ENCODE results near the gene EXTL1. TPM values are rescaled to one million over a fixed set of nuclear protein-coding genes. Genes with fewer than 3 reads are reported as not detected.
A peak's percentile ranks its signal among the peaks of the same experiment; 100 is the strongest.

EXTL1 gene
- total RNA-seq, 1 donor from 2014 or later = 26.4 TPM

- Mint-ChIP-seq H3K4me3 (ENCODE audit: unreplicated experiment) (peak overlapping the region; percentile 81), H3K4me1 (ENCODE audit: low read depth, unreplicated experiment) (peaks cover 39% of the 10 kb centered on the region), H3K36me3 (ENCODE audit: low read depth, unreplicated experiment) (peaks cover 7% of the 10 kb centered on the region), H3K27me3 (ENCODE audit: low read depth, unreplicated experiment) (no peaks in the 10 kb centered on the region), H3K27ac (ENCODE audit: unreplicated experiment) (no peak overlapping the region), H3K9me3 (ENCODE audit: unreplicated experiment) (no peaks in the 10 kb centered on the region)
- no peak overlapping the region for H2AFZ ChIP-seq (ENCODE audit: low read depth, low read length)
- no peak for TF ChIP-seq CTCF (IDR thresholded peaks at IDR 0.05; ENCODE audit: insufficient read depth, low read depth, low read length)
- no peak for TF ChIP-seq EZH2 (IDR thresholded peaks at IDR 0.05; ENCODE audit: insufficient read depth, low read length)
- H3K27ac ChIP-seq (ENCODE audit: low read depth, low read length) = no peak overlapping the region
- peak overlapping the region; percentile 60 for H3K4me3 ChIP-seq (ENCODE audit: insufficient read depth, low read depth, low read length)
- peaks cover 53% of the 10 kb centered on the region for H3K4me1 ChIP-seq (ENCODE audit: insufficient read depth, low read length)
- no peaks in the 10 kb centered on the region for H3K9me3 ChIP-seq (ENCODE audit: insufficient read depth, low read depth, low read length)
- peak overlapping the region; percentile 84 for H3K4me2 ChIP-seq (ENCODE audit: low read length)
- H3K27me3 ChIP-seq (ENCODE audit: insufficient read depth, low read length) = no peaks in the 10 kb centered on the region
- DNase-seq (ENCODE audit: low read depth) (no peak), FAIRE-seq (no peak)
- peaks cover 23% of the 10 kb centered on the region for H3K79me2 ChIP-seq (ENCODE audit: insufficient read depth, low read length)
- H3K9ac ChIP-seq (ENCODE audit: low read length) = no peak overlapping the region
- no peaks in the 10 kb centered on the region for H3K36me3 ChIP-seq (ENCODE audit: insufficient read depth, low read length)
- no peaks in the 10 kb centered on the region for H4K20me1 ChIP-seq (ENCODE audit: insufficient read depth, low read length)
Observed at GRCh38 chr1:26025060-26025459, 3.5 kb downstream of the EXTL1 start.

GRCh38 chr1:26025517-26025916 lies 3.9 kb downstream of the EXTL1 start:
- peaks cover 35% of the 10 kb centered on the region for H3K4me1 Mint-ChIP-seq (ENCODE audit: low read depth, unreplicated experiment)
- Histone ChIP-seq H3K79me2 (ENCODE audit: insufficient read depth, low read length) (peaks cover 23% of the 10 kb centered on the region), H2AFZ (ENCODE audit: low read depth, low read length) (no peak overlapping the region), H4K20me1 (ENCODE audit: insufficient read depth, low read length) (no peaks in the 10 kb centered on the region), H3K27me3 (ENCODE audit: insufficient read depth, low read length) (no peaks in the 10 kb centered on the region), H3K4me1 (ENCODE audit: insufficient read depth, low read length) (peaks cover 48% of the 10 kb centered on the region), H3K9ac (ENCODE audit: low read length) (no peak overlapping the region), H3K4me2 (ENCODE audit: low read length) (peak overlapping the region; percentile 84), H3K27ac (ENCODE audit: low read depth, low read length) (no peak overlapping the region), H3K4me3 (ENCODE audit: insufficient read depth, low read depth, low read length) (no peak overlapping the region), H3K36me3 (ENCODE audit: insufficient read depth, low read length) (no peaks in the 10 kb centered on the region), H3K9me3 (ENCODE audit: insufficient read depth, low read depth, low read length) (no peaks in the 10 kb centered on the region)
- H3K9me3 Mint-ChIP-seq (ENCODE audit: unreplicated experiment) = no peaks in the 10 kb centered on the region
- no peak for FAIRE-seq
- H3K27ac Mint-ChIP-seq (ENCODE audit: unreplicated experiment) = no peak overlapping the region
- no peaks in the 10 kb centered on the region for H3K27me3 Mint-ChIP-seq (ENCODE audit: low read depth, unreplicated experiment)
- peak overlapping the region; percentile 81 for H3K4me3 Mint-ChIP-seq (ENCODE audit: unreplicated experiment)
- peaks cover 8% of the 10 kb centered on the region for H3K36me3 Mint-ChIP-seq (ENCODE audit: low read depth, unreplicated experiment)
- DNase-seq (ENCODE audit: low read depth) = no peak
- TF ChIP-seq EZH2 (IDR thresholded peaks at IDR 0.05; ENCODE audit: insufficient read depth, low read length) (no peak), CTCF (IDR thresholded peaks at IDR 0.05; ENCODE audit: insufficient read depth, low read depth, low read length) (no peak)

GRCh38 chr1:26027716-26028489 lies 6.3 kb downstream of the EXTL1 start:
- TF ChIP-seq EZH2 (IDR thresholded peaks at IDR 0.05; ENCODE audit: insufficient read depth, low read length) (no peak), CTCF (IDR thresholded peaks at IDR 0.05; ENCODE audit: insufficient read depth, low read depth, low read length) (no peak)
- Histone ChIP-seq H3K27ac (ENCODE audit: low read depth, low read length) (no peak overlapping the region), H3K9me3 (ENCODE audit: insufficient read depth, low read depth, low read length) (no peaks in the 10 kb centered on the region), H3K27me3 (ENCODE audit: insufficient read depth, low read length) (no peaks in the 10 kb centered on the region), H3K4me3 (ENCODE audit: insufficient read depth, low read depth, low read length) (no peak overlapping the region), H3K4me2 (ENCODE audit: low read length) (peak overlapping the region; percentile 0), H4K20me1 (ENCODE audit: insufficient read depth, low read length) (no peaks in the 10 kb centered on the region), H2AFZ (ENCODE audit: low read depth, low read length) (no peak overlapping the region), H3K79me2 (ENCODE audit: insufficient read depth, low read length) (peaks cover 12% of the 10 kb centered on the region), H3K36me3 (ENCODE audit: insufficient read depth, low read length) (no peaks in the 10 kb centered on the region), H3K9ac (ENCODE audit: low read length) (no peak overlapping the region), H3K4me1 (ENCODE audit: insufficient read depth, low read length) (peaks cover 26% of the 10 kb centered on the region)
- H3K9me3 Mint-ChIP-seq (ENCODE audit: unreplicated experiment) = no peaks in the 10 kb centered on the region
- peaks cover 16% of the 10 kb centered on the region for H3K36me3 Mint-ChIP-seq (ENCODE audit: low read depth, unreplicated experiment)
- no peak overlapping the region for H3K27ac Mint-ChIP-seq (ENCODE audit: unreplicated experiment)
- FAIRE-seq (no peak), DNase-seq (ENCODE audit: low read depth) (no peak)
- no peaks in the 10 kb centered on the region for H3K27me3 Mint-ChIP-seq (ENCODE audit: low read depth, unreplicated experiment)
- peaks cover 24% of the 10 kb centered on the region for H3K4me1 Mint-ChIP-seq (ENCODE audit: low read depth, unreplicated experiment)
- peak overlapping the region; percentile 69 for H3K4me3 Mint-ChIP-seq (ENCODE audit: unreplicated experiment)
